ENCODE measurements around the gene BAZ2B. TPM values are rescaled to one million over a fixed set of nuclear protein-coding genes. Genes with fewer than 3 reads are reported as not detected.

Gene BAZ2B
- total RNA-seq, 1 experiment from 2014 or later = 34.9 TPM

GRCh38 chr2:159623436-159623835 is 7.1 kb upstream of the BAZ2B start:
- TF ChIP-seq CTCF (conservative IDR thresholded peaks at IDR 0.05) = no peak
- TF ChIP-seq EZH2 (IDR thresholded peaks at IDR 0.05; ENCODE audit: low read depth) = no peak
- no TSS peak for BruUV-seq (replicated peaks)
- no peak overlapping the region for H3K27ac ChIP-seq
- no peaks in the 10 kb centered on the region for H3K27me3 ChIP-seq (ENCODE audit: insufficient read depth, low read depth)
- intact Hi-C loops (cut with micrococcal nuclease; ENCODE audit: unreplicated experiment) = no loop called here
- H3F3A ChIP-seq (ENCODE audit: insufficient read depth, low read depth) = no peaks in the 10 kb centered on the region
- no peak overlapping the region for H3K4me2 ChIP-seq
- no peak for DNase-seq
- no peak overlapping the region for H2AFZ ChIP-seq
- H3K4me1 ChIP-seq (replicated peaks; ENCODE audit: insufficient read depth) = no peaks in the 10 kb centered on the region
- CTCF ChIA-PET = no interaction called here
- no peak overlapping the region for H3K4me3 ChIP-seq
- no peaks in the 10 kb centered on the region for H3K9me3 ChIP-seq (ENCODE audit: insufficient read depth, low read depth)
- no peaks in the 10 kb centered on the region for H4K20me1 ChIP-seq (ENCODE audit: insufficient read depth)
- POLR2A ChIA-PET (ENCODE audit: unreplicated experiment) = no interaction called here
- no peaks in the 10 kb centered on the region for H3K36me3 ChIP-seq (ENCODE audit: low read depth)
- no peaks in the 10 kb centered on the region for H3K9me2 ChIP-seq (ENCODE audit: insufficient read depth)
- no peaks in the 10 kb centered on the region for H3K79me2 ChIP-seq (ENCODE audit: low read depth)

- Histone ChIP-seq H3K27me3 (ENCODE audit: insufficient read depth, low read depth) (no peaks in the 10 kb centered on the region), H3K4me1 (replicated peaks; ENCODE audit: insufficient read depth) (no peaks in the 10 kb centered on the region), H2AFZ (no peak overlapping the region), H3K79me2 (ENCODE audit: low read depth) (no peaks in the 10 kb centered on the region), H3K27ac (no peak overlapping the region), H3K9me2 (ENCODE audit: insufficient read depth) (no peaks in the 10 kb centered on the region), H3K4me2 (no peak overlapping the region), H3K36me3 (ENCODE audit: low read depth) (no peaks in the 10 kb centered on the region), H3K9me3 (ENCODE audit: insufficient read depth, low read depth) (no peaks in the 10 kb centered on the region), H3K4me3 (no peak overlapping the region), H3F3A (ENCODE audit: insufficient read depth, low read depth) (no peaks in the 10 kb centered on the region), H4K20me1 (ENCODE audit: insufficient read depth) (no peaks in the 10 kb centered on the region)
- no peak for TF ChIP-seq CTCF (conservative IDR thresholded peaks at IDR 0.05)
- no TSS peak for BruUV-seq (replicated peaks)
- CTCF ChIA-PET = no interaction called here
- intact Hi-C loops (cut with micrococcal nuclease; ENCODE audit: unreplicated experiment) = no loop called here
- no peak for DNase-seq
- POLR2A ChIA-PET (ENCODE audit: unreplicated experiment) = no interaction called here
Observed at GRCh38 chr2:159622966-159623365, 6.6 kb upstream of the BAZ2B start.

DNA sequence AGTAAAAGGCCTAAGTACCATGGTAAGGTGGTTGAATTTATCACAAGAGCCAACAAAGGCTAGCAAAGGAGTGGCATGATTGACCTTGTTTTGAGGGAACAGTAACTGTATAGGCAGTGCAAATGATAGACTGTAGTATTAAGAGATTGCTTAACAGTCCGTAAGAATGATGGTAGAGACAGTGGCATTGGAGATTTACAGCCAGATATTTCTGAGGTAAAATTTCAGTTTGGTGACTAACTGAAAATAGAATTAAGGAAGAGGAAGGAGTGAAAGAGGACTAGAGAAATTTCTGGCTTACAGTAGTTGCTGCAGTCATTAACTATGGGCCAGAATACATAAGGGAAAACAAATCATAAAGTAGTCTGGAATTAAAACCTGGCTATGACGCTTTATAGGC is 4.4 kb upstream of the BAZ2B start:
- Histone ChIP-seq H3F3A (ENCODE audit: insufficient read depth, low read depth) (0 out of 2 replicates have a peak, but pooled peaks cover 5% of the 10 kb centered on the region), H3K36me3 (ENCODE audit: low read depth) (no peaks in the 10 kb centered on the region), H3K4me1 (replicated peaks; ENCODE audit: insufficient read depth) (peaks cover 8% of the 10 kb centered on the region; the same call in 1 of the 2 replicates), H3K27me3 (ENCODE audit: insufficient read depth, low read depth) (no peaks in the 10 kb centered on the region), H3K9me3 (ENCODE audit: insufficient read depth, low read depth) (no peaks in the 10 kb centered on the region), H3K27ac (no peak overlapping the region), H3K79me2 (ENCODE audit: low read depth) (no peaks in the 10 kb centered on the region), H2AFZ (no peak overlapping the region), H3K4me3 (no peak overlapping the region), H4K20me1 (ENCODE audit: insufficient read depth) (no peaks in the 10 kb centered on the region), H3K9me2 (ENCODE audit: insufficient read depth) (no peaks in the 10 kb centered on the region), H3K4me2 (no peak overlapping the region)
- intact Hi-C loops (cut with micrococcal nuclease; ENCODE audit: unreplicated experiment) = no loop called here
- BruUV-seq (replicated peaks) = no TSS peak
- no peak for TF ChIP-seq CTCF (conservative IDR thresholded peaks at IDR 0.05)
- ChIA-PET CTCF (no interaction called here), POLR2A (ENCODE audit: unreplicated experiment) (no interaction called here)
- no peak for DNase-seq

Measured in PC-9 (cell line).